Loucy (cell line): ENCODE results near the gene PSMB3.

Experiments
- H2AFZ ChIP-seq: fragments of 200-600 bp; sonication (generic); 2 replicates; pipeline ENCODE4 v1.6.0; 2016; ENCODE audit warnings: antibody characterized with exemption, mild to moderate bottlenecking, low read length, moderate library complexity
- H3F3A ChIP-seq: fragments of 200-600 bp; 2 replicates; pipeline ENCODE4 v1.6.0; 2016; ENCODE audit warnings: antibody characterized with exemption, low read depth, mild to moderate bottlenecking
- H3K27me3 ChIP-seq: fragments of 200-600 bp; sonication (generic); 2 replicates; pipeline ENCODE4 v1.6.1; 2014; ENCODE audit warnings: low read length, mild to moderate bottlenecking; ENCODE audit not compliant: insufficient read depth, poor library complexity, severe bottlenecking
- H3K36me3 ChIP-seq: fragments of 200-600 bp; sonication (generic); 2 replicates; pipeline ENCODE4 v1.6.1; 2016; ENCODE audit warnings: low read length; ENCODE audit not compliant: insufficient read depth
- H3K4me1 ChIP-seq: fragments of 200-600 bp; sonication (generic); 2 replicates; pipeline ENCODE4 v1.5.1; 2014; ENCODE audit warnings: low read length, mild to moderate bottlenecking; ENCODE audit not compliant: insufficient read depth, poor library complexity, severe bottlenecking
- H3K4me2 ChIP-seq: fragments of 200-600 bp; sonication (generic); 2 replicates; pipeline ENCODE4 v1.6.0; 2014; ENCODE audit warnings: antibody characterized with exemption, low read length, low read depth, mild to moderate bottlenecking; ENCODE audit not compliant: poor library complexity, severe bottlenecking
- H3K4me3 ChIP-seq: fragments of 200-600 bp; sonication (generic); 2 replicates; pipeline ENCODE4 v1.5.1; 2014; ENCODE audit warnings: low read length, mild to moderate bottlenecking, mixed read lengths; ENCODE audit not compliant: poor library complexity, severe bottlenecking
- H3K79me2 ChIP-seq: fragments of 200-600 bp; sonication (generic); 2 replicates; pipeline ENCODE4 v1.6.1; 2014; ENCODE audit warnings: low read length; ENCODE audit not compliant: insufficient read depth
- H3K9ac ChIP-seq: fragments of 200-600 bp; sonication (generic); 2 replicates; pipeline ENCODE4 v1.6.0; 2014; ENCODE audit warnings: mild to moderate bottlenecking, low read depth, low read length, moderate library complexity; ENCODE audit not compliant: poor library complexity, severe bottlenecking
- H3K9me2 ChIP-seq: fragments of 200-600 bp; sonication (generic); replicated peaks from 2 replicates; pipeline ENCODE4 v1.6.1; 2016; ENCODE audit warnings: low read depth, low read length, mixed read lengths
- H3K9me3 ChIP-seq: fragments of 200-600 bp; sonication (generic); 2 replicates; pipeline ENCODE4 v1.6.1; 2014; ENCODE audit warnings: mild to moderate bottlenecking, antibody characterized with exemption, low read length, low read depth; ENCODE audit not compliant: insufficient read depth
- H4K20me1 ChIP-seq: fragments of 200-600 bp; sonication (generic); 2 replicates; pipeline ENCODE4 v1.6.0; 2014; ENCODE audit warnings: antibody characterized with exemption, low read length, mild to moderate bottlenecking; ENCODE audit not compliant: insufficient read depth, poor library complexity, severe bottlenecking
- EZH2phosphoT487 ChIP-seq: fragments of 200-600 bp; IDR thresholded peaks from 2 replicates; pipeline ENCODE4 v1.6.1; 2018; ENCODE audit warnings: antibody characterized with exemption, mild to moderate bottlenecking, moderate library complexity, borderline replicate concordance
- TF ChIP-seq, protein P1 (sequence below): fragments of 200-600 bp; sonication (generic); conservative IDR thresholded peaks from 2 replicates; pipeline ENCODE4 v1.5.1; 2014; ENCODE audit warnings: mild to moderate bottlenecking, antibody characterized with exemption, low read length

Gene PSMB3

DNA sequence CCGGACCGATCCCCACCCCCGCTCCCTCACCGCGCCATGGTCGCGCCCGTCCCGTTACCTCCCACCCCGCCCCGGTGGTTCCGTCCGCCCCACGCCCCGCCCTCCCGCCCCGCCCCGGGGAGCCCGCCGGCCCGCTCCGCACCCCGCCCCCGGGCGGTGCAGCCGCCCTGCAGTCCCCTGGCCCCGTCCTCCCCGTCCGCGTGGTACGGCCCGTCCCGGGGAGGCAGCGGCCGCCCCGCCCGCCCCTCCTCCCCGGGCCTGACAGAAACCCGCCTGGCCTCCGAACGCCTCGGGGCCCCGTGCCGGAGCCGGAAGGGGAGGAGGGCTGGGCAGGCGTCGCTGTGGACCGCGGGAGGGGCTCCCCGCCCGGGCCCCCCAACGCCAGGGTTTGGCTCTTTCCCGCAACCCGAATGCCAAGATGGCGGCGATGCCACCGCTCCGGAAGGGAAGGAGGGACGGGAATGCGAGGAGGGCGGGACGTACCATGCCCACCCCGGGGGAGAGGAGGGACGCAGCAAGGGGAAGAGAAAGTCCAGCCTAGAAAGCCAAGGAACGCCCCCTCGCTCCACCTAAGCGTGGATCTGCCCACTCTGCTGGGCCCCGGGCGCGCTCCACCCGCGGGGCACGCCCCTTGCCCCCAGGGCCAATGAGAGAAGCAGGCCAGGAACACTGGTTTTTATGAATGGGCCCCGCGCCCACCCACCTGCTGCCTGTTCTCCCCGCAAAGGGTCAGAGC, 47.1 kb downstream of the PSMB3 start, which contains the start of gene PIP4K2B:
Gene PIP4K2B (minus strand): TSS at position 56 of the 736 bp plus-strand sequence. CDS start 132 bp downstream, outside the sequence.
- H3K4me1 ChIP-seq = peaks cover 33% of the 10 kb centered on the region
- no peak for TF ChIP-seq EZH2phosphoT487
- TF ChIP-seq, protein P1, sequence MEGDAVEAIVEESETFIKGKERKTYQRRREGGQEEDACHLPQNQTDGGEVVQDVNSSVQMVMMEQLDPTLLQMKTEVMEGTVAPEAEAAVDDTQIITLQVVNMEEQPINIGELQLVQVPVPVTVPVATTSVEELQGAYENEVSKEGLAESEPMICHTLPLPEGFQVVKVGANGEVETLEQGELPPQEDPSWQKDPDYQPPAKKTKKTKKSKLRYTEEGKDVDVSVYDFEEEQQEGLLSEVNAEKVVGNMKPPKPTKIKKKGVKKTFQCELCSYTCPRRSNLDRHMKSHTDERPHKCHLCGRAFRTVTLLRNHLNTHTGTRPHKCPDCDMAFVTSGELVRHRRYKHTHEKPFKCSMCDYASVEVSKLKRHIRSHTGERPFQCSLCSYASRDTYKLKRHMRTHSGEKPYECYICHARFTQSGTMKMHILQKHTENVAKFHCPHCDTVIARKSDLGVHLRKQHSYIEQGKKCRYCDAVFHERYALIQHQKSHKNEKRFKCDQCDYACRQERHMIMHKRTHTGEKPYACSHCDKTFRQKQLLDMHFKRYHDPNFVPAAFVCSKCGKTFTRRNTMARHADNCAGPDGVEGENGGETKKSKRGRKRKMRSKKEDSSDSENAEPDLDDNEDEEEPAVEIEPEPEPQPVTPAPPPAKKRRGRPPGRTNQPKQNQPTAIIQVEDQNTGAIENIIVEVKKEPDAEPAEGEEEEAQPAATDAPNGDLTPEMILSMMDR = no peak
- H3K79me2 ChIP-seq = peaks cover 44% of the 10 kb centered on the region
- H3K4me2 ChIP-seq = peak within 1 kb of the TSS; percentile 99
- peaks cover 35% of the 10 kb centered on the region for H3K36me3 ChIP-seq
- no peaks in the 10 kb centered on the region for H3K9me2 ChIP-seq
- H3K9me3 ChIP-seq = no peaks in the 10 kb centered on the region
- peak within 1 kb of the TSS; percentile 91 for H3K4me3 ChIP-seq
- H4K20me1 ChIP-seq = peaks cover 27% of the 10 kb centered on the region
- H2AFZ ChIP-seq = peak within 1 kb of the TSS; percentile 90
- H3F3A ChIP-seq = no peaks in the 10 kb centered on the region
- H3K27me3 ChIP-seq = no peaks in the 10 kb centered on the region
- H3K9ac ChIP-seq = peak within 1 kb of the TSS; percentile 86

GRCh38 chr17:38800237-38800760, 47.8 kb downstream of the PSMB3 start:
- Histone ChIP-seq H3K36me3 (peaks cover 35% of the 10 kb centered on the region), H2AFZ (no peak overlapping the region), H3K79me2 (peaks cover 38% of the 10 kb centered on the region), H3K4me2 (peak overlapping the region; percentile 61), H3K4me3 (peak overlapping the region; percentile 91), H3F3A (no peaks in the 10 kb centered on the region), H3K9me3 (no peaks in the 10 kb centered on the region), H4K20me1 (peaks cover 27% of the 10 kb centered on the region), H3K9me2 (no peaks in the 10 kb centered on the region), H3K27me3 (no peaks in the 10 kb centered on the region), H3K4me1 (peaks cover 33% of the 10 kb centered on the region), H3K9ac (peak overlapping the region; percentile 86)
- TF ChIP-seq, protein P1 = no peak
- TF ChIP-seq EZH2phosphoT487 = no peak

DNA sequence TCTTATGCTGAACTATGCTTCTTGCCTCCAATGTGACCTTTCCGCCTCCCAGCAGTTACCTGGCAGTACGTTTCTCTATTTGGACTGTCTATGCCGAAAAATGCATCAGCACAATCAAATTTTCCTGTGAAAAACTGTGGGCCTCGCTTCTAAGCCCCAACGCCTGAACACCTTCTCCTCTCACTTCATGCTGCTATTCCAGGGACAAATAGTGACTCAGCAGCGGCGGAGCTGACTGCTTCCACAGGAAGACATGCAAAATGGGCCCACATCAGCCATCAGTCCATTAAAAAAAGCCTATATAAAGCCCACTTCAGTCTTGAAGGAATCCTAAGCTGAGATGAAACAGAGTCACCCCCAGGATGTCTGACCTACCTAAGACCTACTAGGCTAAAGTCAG, 57.3 kb downstream of the PSMB3 start:
- Histone ChIP-seq H3K79me2 (no peaks in the 10 kb centered on the region), H3K36me3 (peaks cover 65% of the 10 kb centered on the region), H3K9me3 (no peaks in the 10 kb centered on the region), H3K4me1 (no peaks in the 10 kb centered on the region), H2AFZ (no peak overlapping the region), H3K27me3 (no peaks in the 10 kb centered on the region), H3K4me3 (no peak overlapping the region), H3F3A (no peaks in the 10 kb centered on the region), H3K9me2 (no peaks in the 10 kb centered on the region), H3K9ac (no peak overlapping the region), H4K20me1 (no peaks in the 10 kb centered on the region), H3K4me2 (no peak overlapping the region)
- TF ChIP-seq, protein P1 = no peak
- TF ChIP-seq EZH2phosphoT487 = no peak
